Type B pancreatic cell (in vitro differentiated cells): ENCODE data around the gene MXI1. TPM values are rescaled to one million over a fixed set of nuclear protein-coding genes. Genes with fewer than 3 reads are reported as not detected.

Experiments
- DNase-seq: peaks from one replicate; pipeline ENCODE4 v3.0.0; 2021; ENCODE audit warnings: mixed read lengths; ENCODE audit not compliant: unreplicated experiment; ENCODE audit errors: extremely low spot score
- H3K27ac Mint-ChIP-seq: 2 replicates; pipeline ENCODE4 v1.8.0; 2021; ENCODE audit warnings: mild to moderate bottlenecking, mixed read lengths
- H3K27me3 Mint-ChIP-seq: 2 replicates; pipeline ENCODE4 v1.8.0; 2021; ENCODE audit warnings: mixed read lengths
- H3K36me3 Mint-ChIP-seq: 2 replicates; pipeline ENCODE4 v1.8.0; 2021; ENCODE audit warnings: mixed read lengths
- H3K4me1 Mint-ChIP-seq: one replicate; pipeline ENCODE4 v1.8.0; 2021; ENCODE audit warnings: mixed read lengths; ENCODE audit not compliant: unreplicated experiment
- H3K4me3 Mint-ChIP-seq: 2 replicates; pipeline ENCODE4 v1.8.0; 2021; ENCODE audit warnings: mild to moderate bottlenecking, mixed read lengths
- H3K9me3 Mint-ChIP-seq: 2 replicates; pipeline ENCODE4 v1.8.0; 2021; ENCODE audit warnings: mixed read lengths
- total RNA-seq: library from RNA; stranded (reverse); gene quantifications from 2 replicates; pipeline ENCODE4 v1.2.1, GENCODE V29; 2021; ENCODE audit warnings: low replicate concordance
- TF ChIP-seq, protein P1 (sequence below): fragments of 200-600 bp; sonication (generic); conservative IDR thresholded peaks from 2 replicates; pipeline ENCODE4 v1.5.0; 2021; ENCODE audit warnings: antibody characterized with exemption, mild to moderate bottlenecking

The MXI1 gene
- total RNA-seq, 1 donor from 2014 or later = 34.7 TPM

DNA sequence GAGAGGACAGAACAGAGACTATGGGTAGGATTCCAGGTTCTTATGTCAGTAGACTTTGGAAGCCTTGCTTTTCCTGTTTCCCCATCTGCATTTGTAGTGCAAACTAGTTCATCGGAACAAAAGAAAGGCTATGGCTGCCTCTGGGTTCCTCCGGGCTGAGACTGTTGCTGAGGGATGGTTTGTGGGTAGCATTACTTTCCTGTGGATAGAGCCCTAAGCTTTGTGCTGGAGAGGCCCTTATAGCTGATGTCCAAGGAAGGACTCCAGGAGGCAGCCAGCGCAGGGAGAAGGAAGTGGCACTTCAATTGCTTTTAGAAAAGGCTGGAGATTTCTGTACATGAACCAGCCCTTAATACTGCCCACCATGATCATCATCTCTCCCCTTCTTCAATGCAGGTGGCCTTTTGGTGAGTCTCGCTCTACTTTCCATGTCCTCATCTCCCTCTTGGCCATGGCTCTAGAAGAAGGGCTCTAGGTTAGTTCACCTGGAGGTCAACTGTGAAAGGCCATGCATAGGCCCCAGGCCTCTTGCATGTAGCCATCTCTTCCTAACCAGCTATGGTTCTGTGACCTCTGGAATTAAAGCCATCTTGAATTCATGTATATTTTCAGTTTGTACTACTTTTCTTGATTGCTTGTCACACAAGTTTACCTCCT, 15.4 kb downstream of the MXI1 start:
- DNase-seq = no peak
- H3K4me1 Mint-ChIP-seq = peaks cover 37% of the 10 kb centered on the region
- peak overlapping the region; percentile 82 for H3K27ac Mint-ChIP-seq
- no peaks in the 10 kb centered on the region for H3K36me3 Mint-ChIP-seq
- TF ChIP-seq, protein P1, sequence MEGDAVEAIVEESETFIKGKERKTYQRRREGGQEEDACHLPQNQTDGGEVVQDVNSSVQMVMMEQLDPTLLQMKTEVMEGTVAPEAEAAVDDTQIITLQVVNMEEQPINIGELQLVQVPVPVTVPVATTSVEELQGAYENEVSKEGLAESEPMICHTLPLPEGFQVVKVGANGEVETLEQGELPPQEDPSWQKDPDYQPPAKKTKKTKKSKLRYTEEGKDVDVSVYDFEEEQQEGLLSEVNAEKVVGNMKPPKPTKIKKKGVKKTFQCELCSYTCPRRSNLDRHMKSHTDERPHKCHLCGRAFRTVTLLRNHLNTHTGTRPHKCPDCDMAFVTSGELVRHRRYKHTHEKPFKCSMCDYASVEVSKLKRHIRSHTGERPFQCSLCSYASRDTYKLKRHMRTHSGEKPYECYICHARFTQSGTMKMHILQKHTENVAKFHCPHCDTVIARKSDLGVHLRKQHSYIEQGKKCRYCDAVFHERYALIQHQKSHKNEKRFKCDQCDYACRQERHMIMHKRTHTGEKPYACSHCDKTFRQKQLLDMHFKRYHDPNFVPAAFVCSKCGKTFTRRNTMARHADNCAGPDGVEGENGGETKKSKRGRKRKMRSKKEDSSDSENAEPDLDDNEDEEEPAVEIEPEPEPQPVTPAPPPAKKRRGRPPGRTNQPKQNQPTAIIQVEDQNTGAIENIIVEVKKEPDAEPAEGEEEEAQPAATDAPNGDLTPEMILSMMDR = no peak
- H3K27me3 Mint-ChIP-seq = no peaks in the 10 kb centered on the region
- peak overlapping the region; percentile 81 for H3K4me3 Mint-ChIP-seq
- H3K9me3 Mint-ChIP-seq = no peaks in the 10 kb centered on the region

DNA sequence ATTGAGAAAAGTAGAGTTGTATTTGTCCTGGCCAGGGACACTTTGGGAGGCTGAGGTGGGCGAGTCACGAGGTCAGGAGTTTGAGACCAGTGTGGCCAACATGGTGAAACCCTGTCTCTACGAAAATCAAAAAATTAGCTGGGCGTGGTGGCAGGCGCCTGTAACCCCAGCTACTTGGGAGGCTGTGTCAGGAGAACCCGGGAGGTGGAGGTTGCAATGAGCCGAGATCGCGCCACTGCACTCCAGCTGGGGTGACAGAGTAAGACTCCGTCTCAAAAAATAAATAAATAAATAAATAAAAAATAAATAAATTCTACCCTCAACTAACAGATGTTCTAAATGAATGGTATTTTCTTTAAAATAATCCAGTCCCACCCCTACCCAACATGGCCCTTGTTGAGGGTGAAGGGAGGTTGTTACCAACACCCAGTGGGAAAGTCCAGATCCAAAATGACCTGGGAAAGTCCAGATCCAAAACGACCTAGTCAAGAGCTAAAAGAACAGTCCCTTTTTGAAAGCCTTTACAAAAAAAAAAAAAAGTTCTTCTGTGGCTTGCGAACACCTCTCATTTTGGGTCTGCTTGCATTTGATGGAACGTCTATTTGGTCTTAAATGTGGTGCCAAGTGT, 16.0 kb downstream of the MXI1 start:
- H3K4me1 Mint-ChIP-seq = peaks cover 37% of the 10 kb centered on the region
- H3K4me3 Mint-ChIP-seq = peak overlapping the region; percentile 77
- H3K36me3 Mint-ChIP-seq = no peaks in the 10 kb centered on the region
- TF ChIP-seq, protein P1 = no peak
- no peak overlapping the region for H3K27ac Mint-ChIP-seq
- H3K27me3 Mint-ChIP-seq = no peaks in the 10 kb centered on the region
- DNase-seq = no peak
- no peaks in the 10 kb centered on the region for H3K9me3 Mint-ChIP-seq

DNA sequence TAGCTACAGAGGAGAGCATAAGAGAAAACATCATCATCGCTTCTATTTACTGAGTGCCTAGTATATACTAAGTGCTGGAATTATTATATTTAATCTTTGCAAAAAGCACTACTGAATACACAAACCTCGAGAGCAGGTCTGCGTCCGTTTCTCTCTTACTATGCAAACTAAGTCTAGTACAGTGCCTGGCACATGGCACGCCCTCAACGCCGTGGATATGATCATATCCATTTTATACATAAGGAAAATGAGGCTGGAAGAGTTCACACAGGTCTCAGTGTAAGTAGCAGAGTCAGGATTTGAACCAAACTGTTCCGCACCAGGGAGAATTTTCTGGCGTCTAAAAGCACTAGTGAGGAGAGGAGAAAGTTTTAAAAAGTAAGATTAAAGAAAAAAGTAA, 17.6 kb downstream of the MXI1 start:
- TF ChIP-seq, protein P1 = no peak
- H3K36me3 Mint-ChIP-seq = peaks cover under 1% of the 10 kb centered on the region
- H3K4me3 Mint-ChIP-seq = peak overlapping the region; percentile 92
- peak overlapping the region; percentile 97 for H3K27ac Mint-ChIP-seq
- H3K27me3 Mint-ChIP-seq = no peaks in the 10 kb centered on the region
- peaks cover 35% of the 10 kb centered on the region for H3K4me1 Mint-ChIP-seq
- DNase-seq = no peak
- H3K9me3 Mint-ChIP-seq = no peaks in the 10 kb centered on the region

DNA sequence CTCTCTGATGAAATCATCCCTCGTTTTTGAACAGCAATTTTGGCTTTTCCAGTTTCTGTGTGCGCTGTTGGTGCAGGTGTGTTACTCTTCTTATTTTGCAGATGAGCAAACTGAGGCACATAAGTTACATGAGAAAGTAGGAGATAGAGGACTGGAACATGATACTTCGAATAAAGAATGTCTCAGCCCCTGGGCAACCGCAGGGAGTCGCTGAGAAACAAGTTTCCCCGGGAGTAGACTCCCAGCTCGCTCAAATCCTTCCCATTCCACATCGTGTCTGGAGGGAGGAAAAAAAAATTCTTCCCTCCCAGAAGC, 18.0 kb downstream of the MXI1 start:
- H3K4me3 Mint-ChIP-seq = peak overlapping the region; percentile 92
- no peaks in the 10 kb centered on the region for H3K9me3 Mint-ChIP-seq
- H3K27ac Mint-ChIP-seq = peak overlapping the region; percentile 97
- TF ChIP-seq, protein P1 = no peak
- no peak for DNase-seq
- H3K4me1 Mint-ChIP-seq = peaks cover 32% of the 10 kb centered on the region
- no peaks in the 10 kb centered on the region for H3K27me3 Mint-ChIP-seq
- peaks cover 4% of the 10 kb centered on the region for H3K36me3 Mint-ChIP-seq

DNA sequence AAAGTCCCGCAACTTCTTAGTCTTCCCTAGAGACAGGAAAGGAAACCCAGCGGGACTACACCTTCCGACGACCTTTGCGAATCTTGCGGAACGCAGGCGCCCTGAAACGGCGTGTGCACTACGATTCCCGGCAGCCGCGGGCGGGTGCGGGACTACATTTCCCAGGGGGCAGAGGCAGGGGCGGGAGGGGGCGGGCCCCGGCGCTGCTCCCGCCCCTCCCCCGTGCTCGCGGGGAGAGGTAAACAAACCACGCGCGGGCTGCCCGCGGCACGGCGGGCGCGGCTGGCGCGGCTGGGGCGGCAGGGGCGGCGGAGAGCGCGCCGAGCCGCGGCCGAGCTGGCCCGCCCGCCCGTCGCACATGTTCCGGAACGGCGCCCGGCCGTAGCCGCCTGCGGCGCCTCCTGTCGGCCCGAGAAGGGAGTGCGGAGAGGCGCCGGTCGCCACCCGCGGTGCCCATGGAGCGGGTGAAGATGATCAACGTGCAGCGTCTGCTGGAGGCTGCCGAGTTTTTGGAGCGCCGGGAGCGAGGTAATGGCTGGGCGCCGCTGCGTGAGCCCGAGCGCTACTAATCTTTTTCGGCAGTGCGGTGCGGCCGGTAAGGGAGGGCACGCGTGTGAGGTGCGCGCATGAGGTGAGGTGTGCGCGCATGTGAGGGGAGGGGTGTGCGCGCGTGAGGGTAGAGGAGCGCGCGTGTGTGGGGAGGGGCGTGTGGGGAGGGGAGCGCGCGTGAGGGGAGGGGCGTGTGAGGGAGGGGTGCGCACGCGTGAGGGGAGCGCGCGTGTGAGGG, 18.5 kb downstream of the MXI1 start:
- peaks cover 32% of the 10 kb centered on the region for H3K4me1 Mint-ChIP-seq
- H3K27ac Mint-ChIP-seq = peak overlapping the region; percentile 97
- TF ChIP-seq, protein P1 = peak; percentile 79
- DNase-seq = peak; percentile 94
- peaks cover 4% of the 10 kb centered on the region for H3K36me3 Mint-ChIP-seq
- H3K27me3 Mint-ChIP-seq = no peaks in the 10 kb centered on the region
- peak overlapping the region; percentile 96 for H3K4me3 Mint-ChIP-seq
- no peaks in the 10 kb centered on the region for H3K9me3 Mint-ChIP-seq
